ENCODE measurements around the gene GGCX. TPM values are rescaled to one million over a fixed set of nuclear protein-coding genes. Genes with fewer than 3 reads are reported as not detected.

The GGCX gene
- total and polyA plus RNA-seq, 2 of the 13 experiments (the other 11 are each of a cell fraction or from before 2014, with no cell fraction given) = 72.5 to 103 TPM

DNA sequence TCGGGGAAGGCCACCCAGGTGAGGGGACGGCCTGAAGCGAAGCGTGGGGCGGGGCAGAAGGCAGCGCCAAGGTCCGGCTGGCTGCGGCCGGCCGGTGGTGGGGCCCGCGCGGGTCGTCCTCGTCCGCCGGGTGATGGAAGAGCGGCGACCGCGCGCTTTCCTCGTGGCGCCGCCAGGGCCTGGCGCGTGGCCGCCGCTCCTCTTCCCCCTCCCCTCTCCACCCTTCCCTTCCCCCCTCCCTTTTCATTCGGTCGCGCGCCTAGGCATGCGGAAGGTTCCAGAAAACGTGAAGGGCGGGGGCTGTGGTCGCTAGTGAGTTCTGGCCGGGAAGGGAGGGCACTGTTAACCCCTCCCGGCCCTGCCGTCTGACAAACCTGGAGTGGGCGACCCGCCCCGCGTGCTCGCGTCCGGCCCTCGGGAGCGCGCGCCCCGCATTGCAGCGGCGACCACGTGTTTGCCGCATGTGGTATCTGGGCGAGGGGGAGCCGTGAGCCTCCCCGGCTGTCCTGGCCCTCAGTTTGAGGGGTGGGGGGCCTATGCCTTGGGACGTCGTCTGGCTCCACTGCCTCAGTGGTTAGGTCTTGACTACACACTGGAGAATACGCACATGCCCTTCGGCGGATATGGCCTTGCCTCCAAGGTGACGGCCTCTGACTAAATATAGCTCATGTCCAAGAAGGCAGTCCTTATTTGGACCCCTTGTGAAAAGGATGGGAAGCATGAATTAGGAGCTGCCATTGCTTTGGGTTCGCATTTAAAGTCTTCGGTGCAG is 21.7 kb downstream of the GGCX start (continued):
- TF ChIP-seq NFKBIZ (CRISPR knock-in tag; IDR thresholded peaks at IDR 0.05) (peak; percentile 20; the same call in 1 of the 2 replicates), AFF4 (CRISPR knock-in tag; IDR thresholded peaks at IDR 0.05) (no peak; the same call in none of the 2 replicates), ZNF605 (CRISPR knock-in tag; IDR thresholded peaks at IDR 0.05) (peak; percentile 70; the same call in 1 of the 2 replicates), ATF7-NPFF (CRISPR knock-in tag; IDR thresholded peaks at IDR 0.05; ENCODE audit: low read depth) (peak; percentile 19), HOXA5 (CRISPR knock-in tag; IDR thresholded peaks at IDR 0.05) (peak; percentile 71; the same call in 1 of the 2 replicates), ZNF275 (CRISPR knock-in tag; IDR thresholded peaks at IDR 0.05; ENCODE audit: borderline replicate concordance) (peak; percentile 79), ZNF543 (CRISPR knock-in tag; IDR thresholded peaks at IDR 0.05) (peak; percentile 76; the same call in 1 of the 2 replicates), SALL2 (CRISPR knock-in tag; IDR thresholded peaks at IDR 0.05) (no peak), TCF12 (IDR thresholded peaks at IDR 0.05) (no peak), TCF12 (CRISPR knock-in tag; IDR thresholded peaks at IDR 0.05) (no peak; the same call in 1 of the 2 replicates), ELF1 (CRISPR knock-in tag; IDR thresholded peaks at IDR 0.05) (no peak), HNRNPLL (IDR thresholded peaks at IDR 0.05; ENCODE audit: low read depth, low read length, poor library complexity, severe bottlenecking) (no peak), RBM39 (IDR thresholded peaks at IDR 0.05; ENCODE audit: low read depth, low read length, poor library complexity, severe bottlenecking) (peak; percentile 97), KDM6A (CRISPR knock-in tag; IDR thresholded peaks at IDR 0.05; ENCODE audit: low read depth) (no peak), PBX3 (CRISPR knock-in tag; IDR thresholded peaks at IDR 0.05; ENCODE audit: borderline replicate concordance) (no peak), GABPA (IDR thresholded peaks at IDR 0.05; ENCODE audit: low read depth, low read length) (no peak), GABPA (CRISPR knock-in tag; IDR thresholded peaks at IDR 0.05; ENCODE audit: low read depth) (no peak), BCL3 (CRISPR knock-in tag; IDR thresholded peaks at IDR 0.05) (peak; percentile 36; the same call in 1 of the 2 replicates), RFX5 (IDR thresholded peaks at IDR 0.05; ENCODE audit: low read depth, low read length) (no peak), ZNF773 (CRISPR knock-in tag; IDR thresholded peaks at IDR 0.05; ENCODE audit: borderline replicate concordance) (peak; percentile 72; the same call in 1 of the 2 replicates), HNRNPH1 (optimal IDR thresholded peaks at IDR 0.05; ENCODE audit: low read depth, low read length) (no peak), ATF3 (CRISPR knock-in tag; IDR thresholded peaks at IDR 0.05) (no peak; the same call in 1 of the 2 replicates), ZFP36L2 (CRISPR knock-in tag; IDR thresholded peaks at IDR 0.05) (no peak)

Measured in HepG2 (cell line).